Activated naive CD4-positive, alpha-beta T cell treated with anti-CD3 and anti-CD28 coated beads, Interleukin-2, amount 50 U/mL, for 72 hours (primary cell): ENCODE results near the gene AP1S3. TPM values are rescaled to one million over a fixed set of nuclear protein-coding genes. Genes with fewer than 3 reads are reported as not detected.

Experiments used
- ATAC-seq, 2 donors: fragments of 150-1000 bp; cut with Tn5 transposase; 2 replicates each; pipeline ENCODE4 v1.10.0; 2021; ENCODE audit warnings: mild to moderate bottlenecking in 2 of 2, moderate library complexity in 2 of 2
- DNase-seq, 2 donors: peaks; one replicate each; pipeline ENCODE4 v3.0.0; 2021 to 2022; ENCODE audit warnings: low spot score in 2 of 2
- H3K27ac Mint-ChIP-seq, 2 donors: one replicate each; pipeline ENCODE4 v1.8.0; 2022; ENCODE audit warnings: mild to moderate bottlenecking in 2 of 2, mixed read lengths in 2 of 2
- H3K36me3 Mint-ChIP-seq, 2 donors: one replicate each; pipeline ENCODE4 v1.8.0; 2022; ENCODE audit warnings: mixed read lengths in 2 of 2
- H3K9me3 Mint-ChIP-seq, 2 donors: one replicate each; pipeline ENCODE4 v1.8.0; 2022; ENCODE audit warnings: mixed read lengths in 2 of 2
- total RNA-seq, 2 donors: library from RNA; stranded (reverse); gene quantifications; one replicate each; pipeline ENCODE4 v1.2.3, GENCODE V29; 2022

Gene AP1S3
- total RNA-seq, 2 donors from 2014 or later = 1.8 to 7.6 TPM

DNA sequence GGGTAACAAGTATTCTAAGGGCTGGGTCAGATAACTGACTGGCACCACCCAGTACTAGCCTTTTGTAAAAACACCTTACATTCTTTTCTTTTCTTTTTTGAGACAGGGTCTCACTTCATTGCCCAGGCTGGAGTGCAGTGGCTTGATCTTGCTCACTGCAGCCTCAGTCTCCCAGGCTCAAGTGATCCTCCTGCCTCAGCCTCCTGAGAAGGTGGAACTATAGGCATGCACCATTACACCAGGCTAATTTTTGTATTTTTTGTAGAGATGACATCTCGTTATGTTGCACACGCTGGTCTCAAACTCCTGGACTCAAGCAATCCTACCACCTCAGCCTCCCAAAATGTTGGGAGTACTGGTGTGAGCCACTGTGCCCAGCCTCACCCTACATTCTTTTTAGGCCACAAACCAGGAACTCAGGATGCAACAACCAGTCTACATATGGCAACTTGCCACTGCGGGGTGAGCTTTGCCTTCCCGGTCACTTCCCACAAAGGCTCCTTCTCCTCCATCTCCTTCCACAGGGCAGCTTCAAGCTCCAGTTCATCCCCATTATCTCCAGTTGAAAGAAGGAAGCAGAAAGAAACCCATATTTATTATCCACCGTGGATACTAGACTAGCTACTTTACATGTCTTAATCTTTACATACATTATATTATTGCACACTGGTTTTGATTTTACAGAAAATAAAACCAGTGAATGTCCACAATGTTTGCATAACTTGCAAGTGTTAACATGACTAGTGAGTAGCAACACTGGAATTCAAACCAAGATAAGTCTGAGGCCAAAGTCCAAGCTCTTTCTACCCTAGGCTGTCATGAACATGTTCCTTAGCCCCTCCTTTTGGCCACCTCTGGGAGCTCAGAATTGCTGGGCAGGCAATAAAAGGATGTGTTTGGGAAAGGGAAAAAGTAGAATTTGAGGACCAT lies 23.7 kb upstream of the AP1S3 start:
- H3K36me3 Mint-ChIP-seq = no peaks in the 10 kb centered on the region
- ATAC-seq (no peak), DNase-seq (no peak)
- no peak overlapping the region for H3K27ac Mint-ChIP-seq
- H3K9me3 Mint-ChIP-seq = no peaks in the 10 kb centered on the region

DNA sequence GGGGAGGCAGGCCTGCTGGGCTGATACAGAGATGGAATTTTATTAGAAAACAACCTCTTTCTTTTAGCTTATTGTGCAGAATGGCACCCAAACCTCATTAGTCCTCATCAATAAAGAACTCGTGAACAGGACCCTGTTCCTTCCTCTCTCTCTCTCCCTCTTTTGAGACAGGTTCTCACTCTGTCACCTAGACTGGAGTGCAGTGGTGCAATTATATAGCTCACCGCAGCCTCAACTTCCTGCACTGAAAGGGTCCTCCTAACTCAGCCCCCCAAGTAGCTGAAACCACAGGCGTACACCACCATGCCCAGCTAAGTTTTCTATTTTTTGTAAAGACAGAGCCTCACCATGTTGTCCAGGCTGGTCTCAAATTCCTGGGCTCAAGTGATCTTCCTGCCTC lies 21.7 kb upstream of the AP1S3 start:
- Mint-ChIP-seq H3K27ac (no peak overlapping the region), H3K36me3 (no peaks in the 10 kb centered on the region), H3K9me3 (no peaks in the 10 kb centered on the region)
- no peak for ATAC-seq
- no peak for DNase-seq

DNA sequence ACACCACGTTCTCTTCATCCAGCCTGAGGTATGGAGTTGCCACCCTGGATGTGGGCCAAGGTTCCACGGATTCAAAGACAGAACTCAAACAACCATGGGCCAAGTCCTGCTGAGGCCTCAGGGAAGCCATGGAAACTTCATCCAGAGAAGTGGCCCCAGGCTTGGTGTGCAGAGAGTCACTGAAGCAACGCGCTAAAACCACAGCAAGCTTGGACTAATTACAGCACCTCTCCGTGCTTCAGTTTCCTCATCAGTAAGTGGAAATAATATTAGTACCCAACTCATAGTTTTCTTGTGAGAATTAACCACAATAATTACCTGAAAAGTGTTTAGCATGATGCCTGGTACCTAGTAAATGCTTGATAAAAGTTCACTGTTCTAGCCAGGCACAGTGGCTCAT lies 19.2 kb upstream of the AP1S3 start:
- H3K27ac Mint-ChIP-seq = peak overlapping the region in 1 of 2 donors; percentile 44
- DNase-seq (no peak), ATAC-seq (no peak)
- no peaks in the 10 kb centered on the region for H3K9me3 Mint-ChIP-seq
- H3K36me3 Mint-ChIP-seq = no peaks in the 10 kb centered on the region

DNA sequence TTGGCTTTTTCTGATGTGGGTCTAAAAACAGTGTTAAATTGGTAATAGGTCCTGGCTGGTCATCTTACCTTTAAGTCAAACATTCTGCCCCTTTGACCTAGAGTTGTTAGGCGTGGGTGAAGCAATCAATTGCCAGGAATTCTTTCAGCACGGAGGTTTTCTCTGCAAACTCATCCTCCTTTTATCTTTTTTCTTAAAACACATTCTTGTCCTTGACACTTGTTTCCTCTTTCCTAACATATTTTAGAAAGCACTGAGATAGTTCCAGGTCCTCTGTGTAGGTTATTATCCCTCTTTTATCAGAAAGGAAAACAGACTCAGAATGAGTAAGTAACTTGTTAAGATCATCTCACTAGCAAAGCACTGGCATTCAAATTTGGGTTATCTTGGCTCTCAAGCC lies 18.6 kb upstream of the AP1S3 start:
- peaks cover 0 to 2% of the 10 kb centered on the region in 2 donors for H3K9me3 Mint-ChIP-seq
- ATAC-seq (no peak), DNase-seq (no peak)
- H3K27ac Mint-ChIP-seq = no peak overlapping the region
- H3K36me3 Mint-ChIP-seq = peaks cover 4 to 5% of the 10 kb centered on the region in 2 donors

DNA sequence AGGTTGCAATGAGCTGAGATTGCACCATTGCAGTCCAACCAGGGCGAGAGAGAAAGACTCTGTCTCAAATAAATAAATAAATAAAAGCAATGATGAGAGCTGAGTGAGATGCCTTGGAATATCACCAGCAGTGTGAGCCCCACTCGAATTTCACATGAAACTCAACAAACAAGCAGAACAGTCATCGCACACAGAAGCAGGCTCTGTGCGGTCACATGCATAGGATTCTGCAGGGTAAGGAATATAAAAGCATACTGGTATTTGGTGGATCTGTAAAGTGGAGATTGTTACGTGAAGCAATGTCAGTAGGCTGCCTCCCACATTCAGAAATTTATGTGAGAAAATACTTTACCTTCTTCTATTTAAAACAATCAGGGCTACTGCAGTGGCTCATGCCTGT lies 18.0 kb upstream of the AP1S3 start:
- ATAC-seq = no peak
- DNase-seq = no peak
- Mint-ChIP-seq H3K9me3 (peaks cover 0 to 5% of the 10 kb centered on the region in 2 donors), H3K36me3 (peaks cover 6 to 11% of the 10 kb centered on the region in 2 donors), H3K27ac (no peak overlapping the region)

DNA sequence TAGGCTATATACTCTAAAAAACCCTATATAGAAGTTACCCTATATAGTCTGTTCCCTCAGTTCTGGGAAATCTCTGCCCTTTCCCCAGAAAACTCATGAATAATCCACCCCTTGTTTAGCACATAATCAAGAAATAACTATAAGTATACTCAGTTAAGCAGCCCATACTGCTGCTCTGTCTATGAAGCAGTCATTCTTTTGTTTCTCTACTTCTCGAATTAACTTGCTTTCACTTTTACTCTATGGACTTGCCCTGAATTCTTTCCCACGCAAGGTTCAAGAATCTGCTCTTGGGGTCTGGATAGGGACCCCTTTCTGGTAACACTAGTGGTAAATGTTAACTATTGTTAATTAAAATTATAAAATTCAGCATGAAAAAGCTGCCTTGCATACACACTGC lies 17.4 kb upstream of the AP1S3 start:
- peaks cover 9 to 18% of the 10 kb centered on the region in 2 donors for H3K36me3 Mint-ChIP-seq
- DNase-seq = no peak
- peaks cover 0 to 8% of the 10 kb centered on the region in 2 donors for H3K9me3 Mint-ChIP-seq
- no peak for ATAC-seq
- H3K27ac Mint-ChIP-seq = no peak overlapping the region

DNA sequence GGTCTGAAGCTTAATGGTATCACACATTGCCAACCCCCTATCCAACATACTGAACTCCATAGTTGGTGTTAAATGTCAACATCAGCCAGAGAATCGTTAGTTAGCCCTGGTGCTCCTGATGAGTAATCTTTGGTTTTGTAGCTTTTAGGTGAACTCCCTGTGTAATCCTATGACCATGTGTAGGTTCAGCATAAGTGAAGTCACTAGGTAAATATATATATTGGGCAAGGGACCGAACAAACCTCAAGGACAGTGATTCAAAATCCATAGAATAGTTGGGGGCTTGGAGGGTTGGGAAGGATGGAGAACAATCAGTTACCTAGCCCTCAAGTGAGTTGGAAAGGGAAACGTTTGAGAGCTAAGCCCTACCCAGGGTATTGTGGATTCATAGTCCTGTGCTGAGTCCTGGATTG lies 16.0 kb upstream of the AP1S3 start:
- no peak overlapping the region for H3K27ac Mint-ChIP-seq
- H3K36me3 Mint-ChIP-seq = peaks cover 19 to 31% of the 10 kb centered on the region in 2 donors
- peaks cover 4 to 18% of the 10 kb centered on the region in 2 donors for H3K9me3 Mint-ChIP-seq
- DNase-seq (no peak), ATAC-seq (peak; percentile 16 to 40)

DNA sequence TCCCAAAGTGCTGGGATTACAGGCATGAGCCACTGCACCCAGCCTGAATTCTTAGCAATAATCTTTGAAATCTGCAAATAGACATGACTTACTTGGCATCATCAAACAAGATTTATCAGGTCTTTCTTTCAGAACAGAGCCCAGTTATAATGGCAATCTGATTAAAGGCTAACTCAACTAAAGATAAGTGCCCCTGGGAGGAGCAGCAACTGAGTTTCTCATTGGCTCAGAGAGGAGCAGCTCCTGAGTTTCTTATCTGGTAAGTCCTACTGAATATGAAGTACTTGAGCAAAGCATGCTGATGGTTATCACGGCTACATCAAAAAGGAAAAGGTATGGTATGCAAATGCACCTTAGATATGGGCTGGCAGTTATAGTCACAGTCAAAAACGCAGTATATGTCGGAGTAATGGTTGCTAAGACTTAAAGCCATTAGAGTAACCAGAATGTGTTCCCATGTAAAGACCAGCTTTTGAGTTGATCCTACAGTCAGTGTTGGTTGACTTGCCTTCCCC lies 15.0 kb upstream of the AP1S3 start:
- Mint-ChIP-seq H3K36me3 (peaks cover 24 to 31% of the 10 kb centered on the region in 2 donors), H3K9me3 (peaks cover 4 to 18% of the 10 kb centered on the region in 2 donors), H3K27ac (no peak overlapping the region)
- no peak for ATAC-seq
- no peak for DNase-seq

DNA sequence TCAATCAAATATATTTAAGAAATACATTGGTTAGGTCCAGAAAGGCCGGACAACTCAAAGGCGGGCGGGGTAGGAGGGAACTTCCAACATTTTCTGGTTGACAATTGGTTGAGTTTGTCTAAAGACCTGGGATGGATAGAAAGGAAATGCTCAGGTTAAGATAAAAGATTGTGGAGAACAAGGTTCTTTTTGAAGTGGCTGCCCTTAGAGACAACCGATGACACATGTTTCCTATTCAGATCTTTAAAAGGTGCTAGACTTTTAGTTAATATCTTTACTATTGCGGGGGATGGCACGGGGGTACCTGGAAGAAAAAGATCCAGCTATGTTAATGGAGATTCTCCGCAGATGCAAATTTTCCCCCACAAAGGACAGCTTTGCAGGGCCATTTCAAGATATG lies 10.0 kb upstream of the AP1S3 start:
- ATAC-seq = no peak

DNA sequence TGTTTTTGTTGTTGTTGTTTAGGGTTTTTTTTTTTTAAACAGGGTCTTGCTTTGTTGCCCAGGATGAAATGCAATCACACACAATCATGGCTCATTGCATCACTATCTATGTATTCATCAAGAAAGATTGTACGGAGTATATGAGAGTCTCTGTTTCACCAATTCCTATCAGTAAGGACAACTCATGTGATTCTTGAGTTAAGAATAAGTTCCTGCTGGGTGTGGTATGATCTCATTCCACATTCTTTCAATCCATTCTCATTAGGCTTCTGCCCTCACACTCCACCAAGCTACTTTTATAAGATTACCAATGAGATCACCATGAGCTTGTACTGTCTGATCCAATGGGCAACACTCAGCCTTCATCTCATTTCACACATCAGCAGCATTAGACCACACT lies 9.1 kb upstream of the AP1S3 start:
- DNase-seq (no peak), ATAC-seq (no peak)
- Mint-ChIP-seq H3K9me3 (peaks cover 4 to 18% of the 10 kb centered on the region in 2 donors), H3K36me3 (peaks cover 24 to 31% of the 10 kb centered on the region in 2 donors), H3K27ac (no peak overlapping the region)

More for the DNA sequence above, 10.0 kb upstream of the AP1S3 start:
- peaks cover 24 to 31% of the 10 kb centered on the region in 2 donors for H3K36me3 Mint-ChIP-seq
- H3K9me3 Mint-ChIP-seq = peaks cover 4 to 18% of the 10 kb centered on the region in 2 donors
- no peak overlapping the region for H3K27ac Mint-ChIP-seq
- DNase-seq = no peak

DNA sequence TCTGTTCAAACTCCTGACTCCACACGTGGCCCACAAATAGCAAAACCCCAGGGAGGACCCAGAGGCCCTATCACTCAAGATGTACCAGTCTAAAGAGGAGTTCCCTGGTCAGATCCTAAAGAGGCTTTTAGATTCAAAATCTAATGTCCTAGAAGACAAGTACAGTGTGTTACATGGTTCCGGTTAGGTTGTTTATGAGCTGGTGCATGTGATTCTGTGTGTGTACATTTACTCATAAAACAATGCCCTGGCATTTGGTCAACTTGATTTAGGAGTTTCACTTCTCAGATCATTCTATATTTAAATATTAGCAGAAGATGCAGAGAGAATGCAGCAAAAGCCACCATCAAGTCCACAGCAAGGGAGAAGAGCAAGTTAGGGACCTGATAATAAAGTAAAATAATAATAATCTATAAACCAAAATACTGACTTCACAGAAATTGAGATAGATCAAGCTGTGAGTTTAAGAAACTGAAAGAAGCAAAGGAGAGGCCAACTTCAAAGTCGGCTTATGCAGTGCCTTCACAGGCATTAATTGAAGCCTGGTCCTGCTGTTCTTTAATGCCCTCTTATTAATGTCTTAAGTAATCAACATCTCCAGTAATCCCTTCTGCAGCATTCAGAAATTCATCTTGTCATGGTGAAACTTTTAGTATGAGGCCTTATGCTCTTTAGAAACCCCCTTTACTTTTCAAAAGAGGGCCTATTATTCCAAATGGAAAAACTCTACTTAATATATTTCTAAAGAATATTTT lies 4.2 kb upstream of the AP1S3 start:
- ATAC-seq (no peak), DNase-seq (no peak)
- no peaks in the 10 kb centered on the region for H3K9me3 Mint-ChIP-seq

DNA sequence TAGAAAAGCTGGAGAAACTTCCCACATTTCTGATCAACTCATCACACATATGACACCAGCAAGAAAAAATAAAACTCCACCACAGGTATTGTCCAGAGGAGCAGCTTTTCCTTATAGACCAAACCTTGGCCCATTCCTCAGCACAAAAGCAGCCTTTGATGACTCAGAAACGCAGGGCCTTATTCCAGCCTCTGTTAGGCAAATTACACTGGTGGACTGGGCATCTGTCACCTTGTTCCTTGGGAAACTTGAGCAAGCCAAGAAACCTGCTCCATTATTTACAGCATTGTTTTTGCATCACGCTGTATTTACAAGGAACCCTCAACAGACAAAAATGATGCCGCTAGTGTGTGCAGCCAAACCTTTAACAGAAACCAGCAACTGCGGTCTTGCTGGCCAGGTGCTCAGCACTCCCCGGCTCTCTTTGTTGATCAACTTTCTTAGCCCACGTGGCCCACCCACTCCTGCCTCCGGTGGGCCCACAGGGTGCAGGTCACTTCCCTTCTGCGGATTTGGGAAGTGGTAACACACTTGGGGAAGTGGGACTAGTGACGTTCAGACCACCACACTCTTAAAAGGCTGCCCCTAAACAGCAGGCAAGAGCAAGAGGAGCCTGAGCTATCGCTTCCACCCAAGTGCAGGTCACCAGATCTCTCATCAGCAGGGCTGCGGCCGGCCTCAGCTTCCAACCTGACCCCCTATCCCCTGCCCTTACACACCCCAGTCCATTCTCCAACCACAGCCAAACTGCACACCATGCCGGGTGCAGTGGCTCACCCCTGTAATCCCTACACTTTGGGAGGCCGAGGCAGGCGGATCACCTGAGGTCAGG lies 1.5 kb downstream of the AP1S3 start:
- DNase-seq (no peak), ATAC-seq (no peak)
- H3K27ac Mint-ChIP-seq = no peak overlapping the region
- no peaks in the 10 kb centered on the region for H3K9me3 Mint-ChIP-seq
- H3K36me3 Mint-ChIP-seq = no peaks in the 10 kb centered on the region

More for the DNA sequence above, 4.2 kb upstream of the AP1S3 start:
- Mint-ChIP-seq H3K27ac (no peak overlapping the region), H3K36me3 (no peaks in the 10 kb centered on the region)

DNA sequence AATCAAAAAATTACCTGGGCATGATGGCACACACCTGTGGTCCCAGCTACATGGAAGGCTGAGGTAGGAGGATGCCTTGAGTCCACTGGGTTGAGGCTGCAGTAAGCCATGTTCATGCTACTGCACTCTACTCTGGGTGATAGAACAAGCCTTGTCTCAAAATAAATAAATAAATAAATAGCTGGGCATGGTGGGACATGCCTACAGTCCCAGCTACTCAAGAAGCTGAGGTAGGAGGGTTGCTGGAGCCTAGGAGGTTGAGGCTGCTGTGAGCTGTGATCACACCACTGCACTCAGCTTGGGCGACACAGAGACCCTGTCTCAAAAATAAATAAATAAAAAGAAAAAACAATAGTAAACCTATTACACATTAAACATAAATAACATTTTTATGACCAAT lies 3.0 kb downstream of the AP1S3 start:
- ATAC-seq (no peak), DNase-seq (no peak)
- Mint-ChIP-seq H3K36me3 (no peaks in the 10 kb centered on the region), H3K9me3 (no peaks in the 10 kb centered on the region), H3K27ac (no peak overlapping the region)

DNA sequence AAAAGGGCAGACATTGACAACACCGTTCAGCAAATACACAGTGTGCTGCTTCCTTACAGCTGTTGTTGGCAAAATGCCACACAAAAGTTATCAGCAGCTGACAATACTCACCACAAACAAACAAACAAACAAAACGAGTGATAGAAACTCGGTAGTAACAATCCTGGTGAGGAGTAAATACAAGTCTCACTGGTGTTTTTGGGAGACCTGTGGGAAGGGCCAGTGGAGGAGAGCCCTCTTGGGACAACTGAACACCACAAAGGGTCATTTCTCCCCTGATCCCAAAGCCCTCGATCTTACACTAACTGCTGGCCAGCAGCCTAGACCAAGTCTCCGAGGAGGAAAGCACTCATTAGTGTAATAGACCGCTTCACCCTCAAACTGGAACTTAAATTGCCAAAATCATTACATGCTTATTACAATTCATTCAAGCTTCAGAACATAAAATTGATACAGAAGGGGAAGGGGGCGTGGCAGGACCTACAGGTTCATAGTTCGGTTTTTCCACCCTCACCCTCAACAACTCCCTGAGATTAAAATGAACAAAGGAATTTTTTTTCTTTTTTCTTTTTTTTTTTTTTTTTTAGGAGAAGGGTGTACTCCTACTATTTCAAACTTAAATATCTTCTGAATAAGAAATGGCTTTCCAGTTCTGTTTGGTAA lies 5.0 kb downstream of the AP1S3 start:
- no peaks in the 10 kb centered on the region for H3K9me3 Mint-ChIP-seq
- DNase-seq (no peak), ATAC-seq (no peak)
- H3K27ac Mint-ChIP-seq = no peak overlapping the region
- no peaks in the 10 kb centered on the region for H3K36me3 Mint-ChIP-seq

DNA sequence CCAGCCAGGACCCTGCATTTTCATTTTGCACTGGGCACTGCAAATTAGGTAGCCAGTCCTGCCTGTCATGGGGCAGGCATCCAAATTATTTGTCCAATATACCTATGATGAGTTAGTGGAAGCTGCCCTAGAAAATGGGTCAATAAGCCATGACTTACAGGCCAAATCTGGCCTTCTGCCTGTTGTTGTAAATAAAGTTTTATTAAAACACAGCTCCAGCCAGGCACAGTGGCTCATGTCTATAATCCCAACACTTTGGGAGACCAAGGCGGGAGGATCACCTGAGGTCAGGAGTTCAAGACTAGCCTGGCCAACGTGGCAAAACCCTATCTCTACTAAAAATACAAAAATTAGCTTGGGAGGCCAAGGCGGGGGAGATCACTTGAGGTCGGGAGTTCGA lies 8.3 kb downstream of the AP1S3 start:
- ATAC-seq = no peak

DNA sequence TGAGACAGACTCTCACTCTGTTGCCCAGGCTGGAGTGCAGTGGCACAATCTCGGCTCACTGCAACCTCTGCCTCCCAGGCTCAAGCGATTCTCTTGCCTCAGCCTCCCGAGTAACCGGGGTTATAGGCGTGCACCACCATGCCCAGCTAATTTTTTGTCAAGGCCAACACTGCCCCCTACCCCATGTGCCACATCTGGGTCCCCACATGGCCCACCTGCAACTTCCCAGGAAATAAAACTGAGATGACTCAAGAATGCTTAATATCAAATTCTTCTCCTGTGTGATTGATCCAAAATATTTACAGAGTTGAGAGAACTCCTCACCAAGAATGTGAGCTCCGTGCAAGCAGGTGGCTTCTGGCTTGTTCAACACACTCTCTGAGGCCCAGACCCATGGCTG lies 9.1 kb downstream of the AP1S3 start:
- Mint-ChIP-seq H3K27ac (no peak overlapping the region), H3K36me3 (peaks cover 0 to 7% of the 10 kb centered on the region in 2 donors), H3K9me3 (peaks cover 0 to 3% of the 10 kb centered on the region in 2 donors)
- DNase-seq (no peak), ATAC-seq (no peak)

More for the DNA sequence above, 8.3 kb downstream of the AP1S3 start:
- no peak for DNase-seq
- H3K36me3 Mint-ChIP-seq = peaks cover 0 to 7% of the 10 kb centered on the region in 2 donors
- H3K9me3 Mint-ChIP-seq = peaks cover 0 to 3% of the 10 kb centered on the region in 2 donors
- H3K27ac Mint-ChIP-seq = no peak overlapping the region
